Heart right ventricle (tissue), 16 donors: ENCODE measurements around the gene RGS6. TPM values are rescaled to one million over a fixed set of nuclear protein-coding genes. Genes with fewer than 3 reads are reported as not detected.

Source experiments
- ATAC-seq, 8 donors: fragments of 200-7000 bp; cut with Tn5 transposase; one replicate each; pipeline ENCODE4 v1.9.1; 2020; ENCODE audit warnings: mild to moderate bottlenecking in 8 of 8, moderate library complexity in 8 of 8, moderate number of reproducible peaks in 1 of 8
- DNase-seq, 2 donors: peaks; one replicate each; pipeline ENCODE4 v3.0.0-alpha.2; 2020
- H3K27ac ChIP-seq, 10 donors: fragments of 200-600 bp; sonication (generic) in 2 of 10; one replicate each; pipeline versions ENCODE4 v1.5.0 to v1.8.0; 2020 to 2022; ENCODE audit warnings: mild to moderate bottlenecking in 3 of 10
- H3K27me3 ChIP-seq, 7 donors: fragments of 200-600 bp; one replicate each; pipeline ENCODE4 v1.8.0; 2021 to 2022; ENCODE audit warnings: mild to moderate bottlenecking in 2 of 7
- H3K36me3 ChIP-seq, 9 donors: fragments of 200-600 bp; sonication (generic) in 1 of 9; one replicate each; pipeline versions ENCODE4 v1.5.0 to v1.8.0; 2020 to 2022; ENCODE audit warnings: mild to moderate bottlenecking in 2 of 9
- H3K4me1 ChIP-seq, 9 donors: fragments of 200-600 bp; sonication (generic) in 1 of 9; one replicate each; pipeline versions ENCODE4 v1.5.0 to v1.8.0; 2020 to 2022; ENCODE audit warnings: mild to moderate bottlenecking in 4 of 9
- H3K4me3 ChIP-seq, 10 donors: fragments of 200-600 bp; sonication (generic) in 2 of 10; one replicate each; pipeline versions ENCODE4 v1.5.0 to v1.8.0; 2020 to 2022; ENCODE audit warnings: mild to moderate bottlenecking in 7 of 10, moderate library complexity in 2 of 10
- H3K9me3 ChIP-seq, 11 donors: fragments of 200-600 bp in 10 of 11; sonication (generic) in 2 of 11; one replicate each; pipeline versions ENCODE4 v1.5.0 to v1.8.0; 2013 to 2022; ENCODE audit warnings: mild to moderate bottlenecking in 2 of 11, control low read depth in 1 of 11, moderate library complexity in 1 of 11
- CTCF ChIP-seq, 9 donors: fragments of 200-600 bp; sonication (generic) in 2 of 9; IDR thresholded peaks; one replicate each; pipeline versions ENCODE4 v1.5.0 to v1.8.0; 2021 to 2022; ENCODE audit warnings: antibody characterized with exemption in 9 of 9, mild to moderate bottlenecking in 5 of 9, moderate library complexity in 1 of 9
- WGBS, 2 donors: extraction: QIAGEN DNeasy Blood & Tissue Kit; methylation state at CpG; one replicate each; pipeline ENCODE4 v1.1.7; 2013; ENCODE audit warnings: inconsistent platforms in 1 of 2; 5-methylcytosine and 5-hydroxymethylcytosine counted together
- intact Hi-C, 10 donors: fragments of 100-400 bp; cut with DNase I; formaldehyde crosslinking; loops; one replicate each; pipeline versions ENCODE4 v1.11.1 to v1.14.2; 2022
- polyA plus RNA-seq, 2 donors: library from polyadenylated mRNA; stranded (reverse); fragments of 200-250 nt; gene quantifications; one replicate each; pipeline ENCODE4 v1.2.3, GENCODE V29; 2013
- total RNA-seq, 10 donors: library from RNA; stranded (reverse); fragmentation: NEBNext Ultra II Directional in 3 of 10; extraction: Animal tissue kit (Norgen Biotek cat#: 25700) in 3 of 10; gene quantifications; one replicate each; pipeline versions ENCODE4 v1.2.1 to v1.2.4, GENCODE V29; 2021 to 2023
- donor health status: Arrhythmogenic right ventricular cardiomyopathy.
- donor health status: ischemic (EF 13 %, LVEDD 7.1; RV severe dilation, severe dysfunction).
- donor health status: healthy with polysubstance abuse.
- donor health status: DM: no; HTN: yes; CAD: no.
- donor health status: DM: no; HTN: no; CAD: no.
- donor health status: ischemic (EF 25% LVEDD 6.9; RV normal size, moderate dysfunction).
- donor health status: ischemic (EF 25% LVEDD 5.7; RV mildly dilated, moderate dysfunction).
- donor health status: healthy.
- donor health status: DM: yes; HTN: yes; CAD: no.
- donor health status: Ischemic cardiomyopathy.
- donor health status: ischemic (EF 35%, LVEDD 5.7; RV mildly dilated, moderate dysfunction).
- donor health status: nonischemic (EF 11% LVEDD 7.7; RV severe dilation, severe dysfunction).
- donor health status: DM: yes; HTN: yes; CAD: no.
- donor health status: PGD.
- donor health status: ischemic (EF 29% LVEDD 5.4; RV normal size, mild dysfunction).
- donor health status: nonischemic (EF 23%, LVEDD 6.1; RV moderate dilation, normal function).

RGS6 gene
- total and polyA plus RNA-seq, 12 donors = 1.2 to 31.9 (median 19.0) TPM

DNA sequence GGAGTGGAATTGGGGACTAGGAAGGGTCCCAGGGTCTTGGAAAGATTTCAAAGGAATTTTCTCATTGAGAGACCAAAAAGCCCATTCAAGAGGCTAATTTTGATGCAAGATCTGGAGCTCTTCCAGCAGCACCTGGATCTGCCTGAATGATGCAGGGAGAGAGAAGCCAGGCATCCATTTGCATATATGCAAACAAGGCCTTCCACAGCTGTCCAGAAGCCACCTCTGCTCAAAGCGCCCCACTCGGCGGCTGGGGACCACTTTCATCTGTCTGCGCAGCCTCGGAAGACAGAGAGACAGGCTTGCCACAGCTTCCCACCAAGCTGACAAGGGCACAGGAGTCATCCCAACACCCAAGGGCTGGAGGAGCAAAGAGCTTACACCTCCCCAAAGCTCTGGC, 666.1 kb downstream of the RGS6 start:
- peak in 1 of 8 donors; percentile 10 for ATAC-seq
- 94 to 97% methylated on average over 5 of the region's 5 CpGs for WGBS, 2 donors
- no peak for DNase-seq
- Histone ChIP-seq H3K36me3 (no peaks in the 10 kb centered on the region), H3K27ac (no peak overlapping the region), H3K4me3 (no peak overlapping the region), H3K9me3 (no peaks in the 10 kb centered on the region), H3K27me3 (peaks cover 0 to 18% (median 0%) of the 10 kb centered on the region in 7 donors), H3K4me1 (peaks cover 0 to 4% (median 0%) of the 10 kb centered on the region in 9 donors)
- TF ChIP-seq CTCF (IDR thresholded peaks at IDR 0.05) = no peak
- intact Hi-C loops = no loop called here

DNA sequence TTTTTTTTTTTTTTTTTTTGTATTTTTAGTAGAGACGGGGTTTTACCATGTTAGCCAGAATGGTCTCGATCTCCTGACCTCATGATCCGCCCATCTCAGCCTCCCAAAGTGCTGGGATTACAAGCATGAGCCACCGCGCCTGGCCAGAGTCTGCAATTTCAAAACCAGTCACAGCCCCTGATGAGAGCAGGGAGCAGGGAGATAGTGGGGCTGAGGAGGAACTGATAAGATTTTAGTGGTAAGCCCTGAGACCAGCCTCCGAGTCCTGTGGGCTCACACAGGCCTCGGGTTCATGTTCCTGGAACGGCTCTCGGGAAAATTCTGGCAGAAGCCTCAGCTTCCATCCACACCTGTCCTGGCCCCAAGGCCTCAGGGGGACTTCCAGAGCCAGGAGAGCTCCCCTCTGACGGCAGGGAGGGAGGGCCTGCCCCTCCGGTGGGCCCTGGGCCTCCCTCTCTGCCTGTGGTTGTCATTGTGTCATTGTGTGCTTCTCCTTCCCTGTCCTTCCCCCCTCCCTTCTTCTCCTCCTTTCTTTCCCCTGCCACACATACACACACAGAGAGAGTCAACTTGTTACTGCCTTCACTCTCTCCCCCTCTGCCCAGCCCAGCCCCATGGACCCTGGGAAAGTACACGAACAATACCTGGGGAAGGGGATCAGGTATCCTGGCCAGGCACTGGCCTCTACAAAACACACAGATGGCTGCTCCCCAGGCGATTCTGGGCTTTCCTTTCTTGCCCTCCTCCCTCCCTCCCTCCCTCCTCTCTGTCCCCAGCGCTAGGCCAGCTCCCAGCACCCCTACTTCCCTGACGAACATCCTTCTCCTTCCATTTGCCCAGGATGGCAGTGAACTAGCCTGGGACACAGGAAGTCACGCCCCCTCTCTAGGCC, 667.6 kb downstream of the RGS6 start:
- WGBS, 2 donors = 72 to 80% methylated on average over 16 of the region's 16 CpGs
- Histone ChIP-seq H3K4me3 (no peak overlapping the region), H3K4me1 (peaks cover 0 to 2% (median 0%) of the 10 kb centered on the region in 9 donors), H3K27me3 (peaks cover 0 to 18% (median 0%) of the 10 kb centered on the region in 7 donors), H3K36me3 (no peaks in the 10 kb centered on the region), H3K27ac (no peak overlapping the region), H3K9me3 (no peaks in the 10 kb centered on the region)
- intact Hi-C loops = no loop called here
- DNase-seq (no peak), ATAC-seq (peak in 2 of 8 donors; percentile 24 to 41)
- TF ChIP-seq CTCF (IDR thresholded peaks at IDR 0.05) = no peak

DNA sequence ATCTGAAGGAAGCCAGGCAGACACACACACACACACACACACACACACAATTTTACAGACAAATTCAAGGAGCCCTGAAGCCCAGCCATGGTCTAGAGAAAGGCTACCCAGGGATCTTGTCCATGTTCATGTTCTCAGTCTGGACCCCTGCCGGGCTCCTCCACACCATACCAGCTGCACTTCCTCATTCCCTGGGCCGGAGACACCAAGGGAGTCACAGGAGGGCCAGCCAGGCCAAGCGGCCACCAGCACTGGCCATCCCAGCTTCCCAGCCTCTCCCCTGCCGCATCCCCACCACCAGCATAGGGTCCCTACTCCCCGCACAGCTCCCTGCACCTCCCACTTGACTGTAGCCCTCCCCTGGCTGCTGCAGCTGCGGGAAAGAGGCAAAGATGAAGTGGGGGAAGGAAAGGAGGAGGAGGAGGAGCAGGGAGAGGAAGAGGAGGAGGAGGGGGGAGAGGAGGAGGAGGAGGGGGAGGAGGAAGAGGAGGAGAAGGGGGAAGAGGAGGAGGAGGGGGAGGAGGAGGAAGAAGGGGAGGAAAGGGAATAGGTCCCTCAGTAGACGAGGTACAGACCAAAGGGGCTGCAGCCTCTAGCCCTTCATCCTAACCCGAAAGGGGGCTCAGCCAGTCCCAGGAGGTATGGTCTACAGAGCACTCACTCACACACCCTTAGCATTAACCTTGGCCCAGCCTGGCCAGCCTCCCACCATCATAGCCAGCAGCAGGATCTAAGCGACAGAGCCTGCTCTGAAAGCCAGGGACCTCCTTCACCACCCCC, 668.5 kb downstream of the RGS6 start:
- no peaks in the 10 kb centered on the region for H3K9me3 ChIP-seq
- peaks cover 0 to 18% (median 0%) of the 10 kb centered on the region in 7 donors for H3K27me3 ChIP-seq
- ATAC-seq = peak in 3 of 8 donors; percentile 20 to 54 (median 47)
- no peak overlapping the region for H3K27ac ChIP-seq
- H3K4me1 ChIP-seq = no peaks in the 10 kb centered on the region
- whole genome bisulfite sequencing, 2 donors = 59 to 70% methylated on average over 9 of the region's 9 CpGs
- DNase-seq = no peak
- TF ChIP-seq CTCF (IDR thresholded peaks at IDR 0.05) = no peak
- H3K36me3 ChIP-seq = no peaks in the 10 kb centered on the region
- intact Hi-C loops = no loop called here
- H3K4me3 ChIP-seq = no peak overlapping the region

DNA sequence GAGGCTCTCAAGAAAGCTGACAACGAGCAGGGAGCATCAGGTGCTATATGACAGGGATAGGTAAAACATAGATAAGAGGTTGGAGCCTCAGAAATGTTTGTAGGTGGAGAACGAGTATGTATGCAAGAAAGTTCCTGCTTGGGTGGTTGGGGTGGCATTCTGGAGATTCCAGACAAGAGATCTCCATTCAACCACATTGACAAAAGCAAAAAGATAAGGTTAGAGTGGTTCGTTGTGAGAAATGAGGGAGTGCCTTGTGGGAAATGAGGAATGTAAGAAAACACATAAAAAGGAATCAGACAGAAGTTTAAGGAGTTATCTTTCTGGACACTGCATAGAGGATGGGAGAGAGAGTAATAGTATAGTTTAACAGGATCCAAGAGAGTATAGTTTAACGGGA, 671.4 kb downstream of the RGS6 start:
- Histone ChIP-seq H3K4me3 (no peak overlapping the region), H3K36me3 (no peaks in the 10 kb centered on the region), H3K4me1 (peaks cover 0 to 7% (median 0%) of the 10 kb centered on the region in 9 donors), H3K27me3 (peaks cover 0 to 3% (median 0%) of the 10 kb centered on the region in 7 donors), H3K27ac (no peak overlapping the region), H3K9me3 (no peaks in the 10 kb centered on the region)
- DNase-seq (no peak), ATAC-seq (no peak)
- TF ChIP-seq CTCF (IDR thresholded peaks at IDR 0.05) = no peak
- intact Hi-C loops = no loop called here
- 76 to 79% methylated on average over 4 of the region's 4 CpGs for WGBS, 2 donors
